NCI-H524 treated with DMSO at 0.1 percent for 48 hours (cell line): Measurements from ENCODE around the gene CEP192.

Source experiments
- DNase-seq: peaks from one replicate; lab custom pipeline; 2025; lab: John Stamatoyannopoulos, UW

Gene CEP192

GRCh38 chr18:13139885-13140450, 148.8 kb downstream of the CEP192 start:
- no peak for DNase-seq

- DNase-seq = no peak
These were observed 150.0 kb downstream of the CEP192 start for GRCh38 chr18:13141209-13141608.

- no peak for DNase-seq
These were observed 154.6 kb downstream of the CEP192 start for GRCh38 chr18:13145636-13146190.

GRCh38 chr18:13147130-13147529, 156.0 kb downstream of the CEP192 start:
- DNase-seq = no peak

- no peak for DNase-seq
These were observed 160.5 kb downstream of the CEP192 start for GRCh38 chr18:13151656-13152055.

GRCh38 chr18:13158428-13158827, 167.3 kb downstream of the CEP192 start:
- DNase-seq = no peak

GRCh38 chr18:13159579-13159978, 168.4 kb downstream of the CEP192 start:
- no peak for DNase-seq

- DNase-seq = no peak
These were observed 170.2 kb downstream of the CEP192 start for GRCh38 chr18:13161276-13161899.

GRCh38 chr18:13163167-13163927, 172.2 kb downstream of the CEP192 start:
- no peak for DNase-seq

- DNase-seq = no peak
These were observed 173.2 kb downstream of the CEP192 start for GRCh38 chr18:13164406-13164805.

- peak; percentile 86 for DNase-seq
These were observed 174.7 kb downstream of the CEP192 start for GRCh38 chr18:13165636-13166423.

- DNase-seq = no peak
These were observed 182.5 kb downstream of the CEP192 start for GRCh38 chr18:13173578-13174145.
